OCI-LY1 (cell line): ENCODE measurements around the gene ORC1.

Experiments
- H2AFZ ChIP-seq: fragments of 200-600 bp; sonication (generic), shearing (Covaris generic); 2 replicates; pipeline ENCODE4 v1.6.0; 2014; ENCODE audit warnings: antibody characterized with exemption, mild to moderate bottlenecking, low read length
- H3F3A ChIP-seq: fragments of 200-600 bp; sonication (generic), shearing (Covaris generic); 2 replicates; pipeline ENCODE4 v1.6.0; 2014; ENCODE audit warnings: mild to moderate bottlenecking, antibody characterized with exemption, low read length, moderate library complexity; ENCODE audit not compliant: insufficient read depth
- H3K27ac ChIP-seq: fragments of 200-600 bp; sonication (generic); 2 replicates; pipeline ENCODE4 v1.5.1; 2014; ENCODE audit warnings: low read length, mixed run types, mild to moderate bottlenecking, low read depth; ENCODE audit not compliant: poor library complexity, severe bottlenecking
- H3K27me3 ChIP-seq: fragments of 200-600 bp; sonication (generic); 2 replicates; pipeline ENCODE4 v1.6.0; 2014; ENCODE audit warnings: antibody characterized with exemption, mild to moderate bottlenecking, low read length, moderate library complexity; ENCODE audit not compliant: insufficient read depth
- H3K36me3 ChIP-seq: fragments of 200-600 bp; sonication (generic); 2 replicates; pipeline ENCODE4 v1.6.1; 2014; ENCODE audit warnings: mild to moderate bottlenecking, antibody characterized with exemption, low read length, moderate library complexity, mixed read lengths; ENCODE audit not compliant: insufficient read depth
- H3K4me1 ChIP-seq: fragments of 200-600 bp; sonication (generic); 2 replicates; pipeline ENCODE4 v1.5.1; 2014; ENCODE audit warnings: mild to moderate bottlenecking, low read length, moderate library complexity; ENCODE audit not compliant: insufficient read depth, severe bottlenecking
- H3K4me2 ChIP-seq: fragments of 200-600 bp; sonication (generic), shearing (Covaris generic); 2 replicates; pipeline ENCODE4 v1.6.1; 2014; ENCODE audit warnings: low read length
- H3K4me3 ChIP-seq: fragments of 200-600 bp; sonication (generic); 2 replicates; pipeline ENCODE4 v1.5.1; 2014; ENCODE audit warnings: low read length, low read depth, mild to moderate bottlenecking, mixed read lengths; ENCODE audit not compliant: poor library complexity, severe bottlenecking
- H3K79me2 ChIP-seq: fragments of 200-600 bp; shearing (Covaris generic); 2 replicates; pipeline ENCODE4 v1.6.1; 2016; ENCODE audit warnings: mixed run types, low read length, mixed read lengths; ENCODE audit not compliant: insufficient read depth
- H3K9ac ChIP-seq: fragments of 200-600 bp; sonication (generic), shearing (Covaris generic); 2 replicates; pipeline ENCODE4 v1.6.1; 2014; ENCODE audit warnings: mild to moderate bottlenecking, low read length, mixed read lengths
- H3K9me2 ChIP-seq: fragments of 200-600 bp; sonication (generic), shearing (Covaris generic); 2 replicates; pipeline ENCODE4 v1.6.1; 2014; ENCODE audit warnings: low read depth, mild to moderate bottlenecking, low read length, mixed read lengths
- H3K9me3 ChIP-seq: fragments of 200-600 bp; shearing (Covaris generic); 2 replicates; pipeline ENCODE4 v1.6.1; 2014; ENCODE audit warnings: low read length, mixed read lengths
- H4K20me1 ChIP-seq: fragments of 200-600 bp; sonication (generic), shearing (Covaris generic); 2 replicates; pipeline ENCODE4 v1.6.0; 2016; ENCODE audit warnings: mild to moderate bottlenecking, low read length; ENCODE audit not compliant: insufficient read depth
- EZH2 ChIP-seq: fragments of 200-600 bp; sonication (generic), shearing (Covaris generic); IDR thresholded peaks from 2 replicates; pipeline ENCODE4 v1.8.0; 2017; ENCODE audit warnings: borderline replicate concordance, mixed run types, mild to moderate bottlenecking, antibody characterized with exemption, low read length, moderate library complexity, mixed read lengths
- TF ChIP-seq, protein P1 (sequence below): fragments of 200-600 bp; sonication (generic), shearing (Covaris generic); IDR thresholded peaks from 2 replicates; pipeline ENCODE4 v1.5.1; 2017; ENCODE audit warnings: mild to moderate bottlenecking, antibody characterized with exemption, low read length, moderate library complexity, mixed read lengths

ORC1 gene

DNA sequence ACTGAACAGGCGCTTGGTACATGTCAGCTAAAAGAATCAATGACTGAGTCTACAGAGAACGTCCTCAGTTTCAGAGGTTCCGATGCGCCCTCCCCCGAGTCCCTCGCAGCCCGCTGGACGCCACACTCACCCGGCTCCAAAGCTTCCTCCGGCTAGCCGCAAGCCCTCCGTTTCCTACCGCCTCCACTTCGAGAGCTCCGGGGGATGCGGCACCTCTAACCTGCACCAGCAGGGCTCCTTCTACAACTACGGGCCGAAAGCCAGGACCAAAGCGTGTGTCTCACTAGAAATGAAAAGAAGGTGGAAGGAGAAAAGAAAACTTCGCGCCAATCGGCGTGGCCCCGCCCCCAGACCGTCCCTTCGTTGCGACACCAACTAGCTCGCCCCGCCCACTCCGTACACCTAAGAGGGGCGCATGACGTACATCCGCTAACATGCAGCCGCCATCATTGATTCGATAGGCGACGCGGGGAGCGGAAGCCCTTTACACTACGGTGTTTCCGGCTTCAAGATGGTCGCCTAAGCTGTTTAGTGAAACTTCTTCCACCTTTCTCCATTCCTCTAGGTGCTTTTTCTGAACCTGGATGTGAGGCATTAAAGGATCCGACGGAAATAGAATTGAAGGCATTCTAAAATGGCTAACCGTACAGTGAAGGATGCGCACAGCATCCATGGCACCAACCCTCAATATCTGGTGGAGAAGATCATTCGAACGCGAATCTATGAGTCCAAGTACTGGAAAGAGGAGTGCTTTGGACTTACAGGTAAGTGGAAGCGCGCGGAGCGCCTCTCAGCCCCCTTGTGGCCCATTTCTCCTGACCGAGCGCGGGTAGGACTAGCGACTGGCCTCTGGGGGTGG, at the start of gene ORC1, which contains the start of gene PRPF38A:
ORC1 (minus strand) TSS at position 308 of the 859 bp plus-strand sequence. CDS start 2,200 bp downstream, outside the sequence.
PRPF38A (plus strand) TSS at position 487 of the 859 bp plus-strand sequence; CDS start at position 635, 148 bp downstream.
- Histone ChIP-seq H3K9ac (peak within 1 kb of the TSS; percentile 99), H3F3A (no peaks in the 10 kb centered on the region), H3K9me3 (no peaks in the 10 kb centered on the region), H2AFZ (peak within 1 kb of the TSS; percentile 12; the same call in 1 of the 2 replicates), H3K9me2 (no peaks in the 10 kb centered on the region), H3K27ac (peak within 1 kb of the TSS; percentile 86), H3K4me1 (peaks cover 30% of the 10 kb centered on the region), H3K36me3 (peaks cover 59% of the 10 kb centered on the region), H3K79me2 (peaks cover 42% of the 10 kb centered on the region), H3K27me3 (no peaks in the 10 kb centered on the region), H3K4me2 (peak within 1 kb of the TSS; percentile 97), H4K20me1 (no peaks in the 10 kb centered on the region), H3K4me3 (peak within 1 kb of the TSS; percentile 97)
- TF ChIP-seq EZH2 = no peak
- TF ChIP-seq, protein P1, sequence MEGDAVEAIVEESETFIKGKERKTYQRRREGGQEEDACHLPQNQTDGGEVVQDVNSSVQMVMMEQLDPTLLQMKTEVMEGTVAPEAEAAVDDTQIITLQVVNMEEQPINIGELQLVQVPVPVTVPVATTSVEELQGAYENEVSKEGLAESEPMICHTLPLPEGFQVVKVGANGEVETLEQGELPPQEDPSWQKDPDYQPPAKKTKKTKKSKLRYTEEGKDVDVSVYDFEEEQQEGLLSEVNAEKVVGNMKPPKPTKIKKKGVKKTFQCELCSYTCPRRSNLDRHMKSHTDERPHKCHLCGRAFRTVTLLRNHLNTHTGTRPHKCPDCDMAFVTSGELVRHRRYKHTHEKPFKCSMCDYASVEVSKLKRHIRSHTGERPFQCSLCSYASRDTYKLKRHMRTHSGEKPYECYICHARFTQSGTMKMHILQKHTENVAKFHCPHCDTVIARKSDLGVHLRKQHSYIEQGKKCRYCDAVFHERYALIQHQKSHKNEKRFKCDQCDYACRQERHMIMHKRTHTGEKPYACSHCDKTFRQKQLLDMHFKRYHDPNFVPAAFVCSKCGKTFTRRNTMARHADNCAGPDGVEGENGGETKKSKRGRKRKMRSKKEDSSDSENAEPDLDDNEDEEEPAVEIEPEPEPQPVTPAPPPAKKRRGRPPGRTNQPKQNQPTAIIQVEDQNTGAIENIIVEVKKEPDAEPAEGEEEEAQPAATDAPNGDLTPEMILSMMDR = peak; percentile 68

DNA sequence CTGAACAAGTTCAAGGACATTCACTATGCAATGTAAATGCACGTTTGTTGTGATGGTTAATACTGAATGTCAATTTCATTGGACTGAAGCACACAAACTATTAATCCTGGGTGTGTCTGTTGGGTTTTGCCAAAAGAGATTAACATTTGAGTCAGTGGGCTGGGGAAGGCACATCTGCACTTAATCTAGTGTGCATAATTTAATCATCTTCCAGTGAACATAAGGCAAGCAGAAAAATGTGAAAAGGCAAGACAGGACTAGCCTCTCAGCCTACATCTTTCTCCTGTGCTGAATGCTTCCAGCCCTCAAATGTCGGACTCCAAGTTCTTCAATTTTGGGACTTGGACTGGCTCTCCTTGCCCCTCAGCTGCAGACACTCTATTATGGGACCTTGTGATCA, 40.2 kb upstream of the ORC1 start:
- no peaks in the 10 kb centered on the region for H4K20me1 ChIP-seq
- H3K27me3 ChIP-seq = no peaks in the 10 kb centered on the region
- H3K9me2 ChIP-seq = no peaks in the 10 kb centered on the region
- H3F3A ChIP-seq = no peaks in the 10 kb centered on the region
- no peak overlapping the region for H3K4me2 ChIP-seq
- no peak overlapping the region for H3K27ac ChIP-seq
- H3K4me1 ChIP-seq = no peaks in the 10 kb centered on the region
- no peaks in the 10 kb centered on the region for H3K79me2 ChIP-seq
- no peak for TF ChIP-seq EZH2
- TF ChIP-seq, protein P1 = no peak
- peaks cover 32% of the 10 kb centered on the region; the same call in 1 of the 2 replicates for H3K36me3 ChIP-seq
- no peak overlapping the region for H3K9ac ChIP-seq
- H3K9me3 ChIP-seq = no peaks in the 10 kb centered on the region
- no peak overlapping the region for H3K4me3 ChIP-seq
- no peak overlapping the region for H2AFZ ChIP-seq

DNA sequence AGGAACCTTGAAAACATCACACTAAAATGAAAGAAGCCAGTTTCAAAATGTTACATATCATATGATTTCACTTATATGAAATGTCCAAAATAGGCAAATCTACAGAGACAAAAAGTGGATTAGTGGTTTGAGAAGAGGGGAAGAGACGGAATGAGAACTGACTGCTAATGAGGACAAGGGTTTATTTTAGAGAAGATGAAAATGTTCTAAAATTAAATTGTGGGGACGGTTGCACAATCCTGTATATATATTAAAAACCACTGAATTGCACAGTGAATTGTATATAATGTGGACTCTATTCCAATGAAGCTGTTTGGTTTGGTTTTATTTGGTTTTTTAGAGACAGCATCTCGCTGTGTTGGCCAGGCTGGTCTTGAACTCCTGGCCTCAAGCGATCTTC, 35.8 kb upstream of the ORC1 start:
- Histone ChIP-seq H3K9me3 (no peaks in the 10 kb centered on the region), H3K4me2 (no peak overlapping the region), H3K79me2 (no peaks in the 10 kb centered on the region), H3F3A (no peaks in the 10 kb centered on the region), H3K36me3 (peaks cover 45% of the 10 kb centered on the region; the same call in 1 of the 2 replicates), H3K4me3 (no peak overlapping the region), H4K20me1 (no peaks in the 10 kb centered on the region), H3K27ac (no peak overlapping the region), H3K9me2 (no peaks in the 10 kb centered on the region), H3K27me3 (no peaks in the 10 kb centered on the region), H3K4me1 (no peaks in the 10 kb centered on the region), H2AFZ (no peak overlapping the region), H3K9ac (no peak overlapping the region)
- no peak for TF ChIP-seq EZH2
- TF ChIP-seq, protein P1 = no peak
